A549 (cell line): ENCODE results near the gene ATF7IP2. TPM values are rescaled to one million over a fixed set of nuclear protein-coding genes. Genes with fewer than 3 reads are reported as not detected.

Experiments
- ATAC-seq, 2 experiments: fragments of 200-7000 bp in 1 of 2; fragments of >200 bp in 1 of 2; cut with Nextera tagmentation in 1 of 2; cut with Tn5 transposase in 1 of 2; 3 replicates each; pipeline versions ENCODE4 v1.8.0 to v1.9.1; 2018 to 2020; ENCODE audit warnings: mild to moderate bottlenecking in 1 of 2, moderate library complexity in 1 of 2
- CTCF ChIA-PET: fragments of 300-600 bp; sonication (Branson Sonifier 250); formaldehyde crosslinking; extraction: SDS; loops from one replicate; lab custom pipeline; 2021; ENCODE audit warnings: antibody characterized with exemption, inconsistent platforms; lab: Yijun Ruan, JAX
- POLR2A ChIA-PET: fragments of 350-600 bp; formaldehyde crosslinking; extraction: SDS; loops from one replicate; lab custom pipeline; 2021; ENCODE audit warnings: antibody characterized with exemption, inconsistent platforms; lab: Yijun Ruan, JAX
- DNase-seq, 2 experiments: peaks; one replicate each; pipeline versions ENCODE4 v3.0.0 to v3.0.0-alpha.2; 2011 to 2016; ENCODE audit warnings: low read depth in 1 of 2, low spot score in 1 of 2
- FAIRE-seq: peaks from 2 replicates; lab custom pipeline; 2011; peaks lifted over from hg19 to GRCh38; lab: Jason Lieb, UNC
- H3K27ac ChIP-seq, 2 experiments: fragments of >200 bp; sonication (Bioruptor Twin); formaldehyde crosslinking; 3 replicates each; pipeline ENCODE4 v1.5.1; 2016 to 2017
- H3K4me1 ChIP-seq: fragments of >200 bp; sonication (Bioruptor Twin); formaldehyde crosslinking; 3 replicates; pipeline ENCODE4 v1.6.1; 2016
- H3K4me2 ChIP-seq: fragments of >200 bp; sonication (Bioruptor Twin); formaldehyde crosslinking; 3 replicates; pipeline ENCODE4 v1.6.1; 2016
- H3K4me3 ChIP-seq: fragments of >200 bp; sonication (Bioruptor Twin); formaldehyde crosslinking; 3 replicates; pipeline ENCODE4 v1.5.1; 2016
- H3K9me3 ChIP-seq: fragments of >200 bp; sonication (Bioruptor Twin); formaldehyde crosslinking; 3 replicates; pipeline ENCODE4 v1.6.1; 2016
- BHLHE40 ChIP-seq: IDR thresholded peaks from 2 replicates; pipeline ENCODE4 v1.6.1; 2012; ENCODE audit warnings: low read depth, low read length, inconsistent platforms
- CBX2 ChIP-seq: fragments of 200-600 bp; sonication (generic); IDR thresholded peaks from 2 replicates; pipeline ENCODE4 v1.6.1; 2016; ENCODE audit warnings: low read depth, mild to moderate bottlenecking, borderline replicate concordance
- CBX8 ChIP-seq: fragments of 200-600 bp; sonication (generic); IDR thresholded peaks from 2 replicates; pipeline ENCODE4 v1.6.1; 2016
- CEBPB ChIP-seq, 2 experiments: fragments of >200 bp in 1 of 2; sonication (Bioruptor Twin) in 1 of 2; formaldehyde crosslinking in 1 of 2; IDR thresholded peaks; 2 replicates each; pipeline ENCODE4 v1.6.1; 2012 to 2016
- E2F6 ChIP-seq: IDR thresholded peaks from 2 replicates; pipeline ENCODE4 v1.6.1; 2012; ENCODE audit warnings: low read depth, borderline replicate concordance
- EHF ChIP-seq: fragments of 250-450 bp; sonication (Bioruptor Pico); IDR thresholded peaks from 2 replicates; pipeline ENCODE4 v1.5.0; 2020; ENCODE audit warnings: mild to moderate bottlenecking
- EHMT2 ChIP-seq: fragments of 200-600 bp; sonication (generic); IDR thresholded peaks from 2 replicates; pipeline ENCODE4 v1.6.1; 2016; ENCODE audit warnings: antibody characterized with exemption, low read depth, mild to moderate bottlenecking, moderate library complexity
- EP300 ChIP-seq, 2 experiments: fragments of >200 bp; sonication (Bioruptor Twin); formaldehyde crosslinking; IDR thresholded peaks; 2 replicates in 1 of 2; 3 replicates in 1 of 2; pipeline ENCODE4 v1.6.1; 2016 to 2017
- FOXS1 ChIP-seq: fragments of 250-450 bp; sonication (Bioruptor Pico); IDR thresholded peaks from 2 replicates; pipeline ENCODE4 v1.5.0; 2020; ENCODE audit warnings: mild to moderate bottlenecking, moderate library complexity
- GATA3 ChIP-seq: IDR thresholded peaks from 2 replicates; pipeline ENCODE4 v1.6.1; 2012; ENCODE audit warnings: borderline replicate concordance
- HEYL ChIP-seq: fragments of 250-450 bp; sonication (Bioruptor Pico); IDR thresholded peaks from 2 replicates; pipeline ENCODE4 v1.8.0; 2021; ENCODE audit warnings: mild to moderate bottlenecking, moderate library complexity
- HOXA7 ChIP-seq: fragments of 250-450 bp; sonication (Bioruptor Pico); IDR thresholded peaks from 2 replicates; pipeline ENCODE4 v1.5.0; 2020; ENCODE audit warnings: mild to moderate bottlenecking, moderate library complexity
- JUN ChIP-seq, 2 experiments: fragments of >200 bp; sonication (Bioruptor Twin); formaldehyde crosslinking; IDR thresholded peaks; 2 replicates in 1 of 2; 3 replicates in 1 of 2; pipeline ENCODE4 v1.6.1; 2016 to 2017
- JUNB ChIP-seq: fragments of >200 bp; sonication (Bioruptor Twin); formaldehyde crosslinking; IDR thresholded peaks from 2 replicates; pipeline ENCODE4 v1.6.1; 2016
- KDM5A ChIP-seq: fragments of 200-600 bp; sonication (generic); IDR thresholded peaks from 2 replicates; pipeline ENCODE4 v1.6.1; 2016; ENCODE audit warnings: antibody characterized with exemption, mild to moderate bottlenecking
- MAFK ChIP-seq: fragments of 450-650 bp; IDR thresholded peaks from 2 replicates; pipeline ENCODE4 v1.6.1; 2014; ENCODE audit not compliant: partially characterized antibody
- MAZ ChIP-seq: fragments of 150-350 bp; IDR thresholded peaks from 2 replicates; pipeline ENCODE4 v1.6.1; 2014; ENCODE audit warnings: antibody characterized with exemption, low read depth, low read length, borderline replicate concordance
- MYC ChIP-seq: IDR thresholded peaks from 2 replicates; pipeline ENCODE4 v1.6.1; 2012; ENCODE audit warnings: mild to moderate bottlenecking, inconsistent platforms, low read length, improper control_type of control experiment, borderline replicate concordance
- NFE2L2 ChIP-seq: fragments of 150-350 bp; conservative IDR thresholded peaks from 2 replicates; pipeline ENCODE4 v1.6.1; 2014; ENCODE audit warnings: low read length
- NPAS2 ChIP-seq: fragments of 250-450 bp; sonication (Bioruptor Pico); IDR thresholded peaks from 2 replicates; pipeline ENCODE4 v1.8.0; 2022; ENCODE audit warnings: mild to moderate bottlenecking, moderate library complexity, borderline replicate concordance
- NR3C1 ChIP-seq: fragments of >200 bp; sonication (Bioruptor Twin); formaldehyde crosslinking; IDR thresholded peaks from 3 replicates; pipeline ENCODE4 v1.6.1; 2017
- PBX3 ChIP-seq: IDR thresholded peaks from 2 replicates; pipeline ENCODE4 v1.6.1; 2012
- PHF8 ChIP-seq: fragments of 200-600 bp; sonication (generic); IDR thresholded peaks from 2 replicates; pipeline ENCODE4 v1.6.1; 2016; ENCODE audit warnings: low read depth, mild to moderate bottlenecking, antibody characterized with exemption, moderate library complexity, borderline replicate concordance
- POLR2A ChIP-seq: IDR thresholded peaks from 2 replicates; pipeline ENCODE4 v1.6.1; 2012; ENCODE audit warnings: mild to moderate bottlenecking, low read length
- POLR2AphosphoS2 ChIP-seq: conservative IDR thresholded peaks from 2 replicates; pipeline ENCODE4 v1.6.1; 2012; ENCODE audit warnings: low read length, improper control_type of control experiment, inconsistent platforms
- RAD21 ChIP-seq, 2 experiments: fragments of >200 bp in 1 of 2; sonication (Bioruptor Twin) in 1 of 2; formaldehyde crosslinking in 1 of 2; IDR thresholded peaks in 1 of 2; conservative IDR thresholded peaks in 1 of 2; 2 replicates in 1 of 2; 3 replicates in 1 of 2; pipeline ENCODE4 v1.6.1; 2012 to 2018; ENCODE audit warnings: inconsistent platforms in 1 of 2
- SMC3 ChIP-seq: fragments of >200 bp; sonication (Bioruptor Twin); formaldehyde crosslinking; IDR thresholded peaks from 3 replicates; pipeline ENCODE4 v1.6.1; 2018; ENCODE audit warnings: inconsistent platforms
- SREBF2 ChIP-seq: fragments of 450-650 bp; IDR thresholded peaks from 2 replicates; pipeline ENCODE4 v1.6.1; 2014; ENCODE audit warnings: mild to moderate bottlenecking, moderate library complexity
- TP53 ChIP-seq: fragments of 250-450 bp; sonication (Bioruptor Pico); IDR thresholded peaks from 2 replicates; pipeline ENCODE4 v1.5.0; 2021; ENCODE audit warnings: mild to moderate bottlenecking, moderate library complexity
- ZC3H11A ChIP-seq: fragments of 450-650 bp; IDR thresholded peaks from 2 replicates; pipeline ENCODE4 v1.6.1; 2014; ENCODE audit warnings: antibody characterized with exemption, mild to moderate bottlenecking
- ZNF302 ChIP-seq: fragments of 250-450 bp; sonication (Bioruptor Pico); IDR thresholded peaks from 2 replicates; pipeline ENCODE4 v1.9.0; 2021; ENCODE audit warnings: inconsistent platforms, mild to moderate bottlenecking, moderate library complexity
- WGBS: methylation state at CpG from one replicate; pipeline ENCODE4 v1.1.6; 2017; ENCODE audit errors: missing lambda C conversion rate; 5-methylcytosine and 5-hydroxymethylcytosine counted together
- polyA plus RNA-seq, 4 experiments: library from polyadenylated mRNA; depleted of rRNA in 3 of 4; stranded (reverse); fragments of >200 nt; fragmentation: RNase III in 1 of 4; extraction: RNeasy Plus Mini Kit Qiagen cat#74134 plus additional on column Dnase treatment in 1 of 4; gene quantifications; 2 replicates in 3 of 4; 3 replicates in 1 of 4; pipeline ENCODE4 v1.2.3, GENCODE V29; 2011 to 2017
- TF ChIP-seq, protein P1 (sequence below): fragments of >200 bp; sonication (Bioruptor Twin); formaldehyde crosslinking; IDR thresholded peaks from 3 replicates; pipeline ENCODE4 v1.5.1; 2016

Gene ATF7IP2
- polyA plus RNA-seq, 2 of the 4 experiments (the other 2 are of a cell fraction), result 12.3 to 23.5 TPM

DNA sequence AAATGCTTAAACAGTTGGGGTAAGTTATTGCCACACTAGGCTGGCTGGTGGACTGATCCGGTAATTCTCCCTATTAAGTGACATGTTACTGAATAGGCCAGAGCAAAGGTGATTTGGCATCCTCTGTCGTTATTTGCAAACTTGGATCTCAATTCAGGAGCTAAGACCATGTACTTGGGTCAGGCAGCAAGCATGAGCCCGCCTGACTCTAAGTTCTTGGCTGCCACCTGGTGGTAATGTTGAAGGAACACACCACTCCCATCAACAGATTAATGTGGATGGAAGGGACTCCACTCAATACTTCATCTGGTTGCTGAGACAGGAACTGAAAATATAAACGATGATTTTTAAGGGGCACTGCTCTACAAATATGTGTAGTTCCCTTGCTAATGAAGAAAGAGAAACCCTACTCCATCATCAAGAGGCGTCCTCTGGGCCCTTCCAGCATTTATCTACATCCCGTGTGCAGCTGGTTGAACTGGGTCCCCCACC lies 123.7 kb downstream of the ATF7IP2 start:
- TF ChIP-seq CEBPB (IDR thresholded peaks at IDR 0.05) (no peak), NPAS2 (CRISPR knock-in tag) (no peak), RAD21 (conservative IDR thresholded peaks at IDR 0.05 in 1 of 2, IDR thresholded peaks at IDR 0.05 in 1 of 2) (peak; percentile 89 to 93), PHF8 (no peak), SMC3 (peak; percentile 91), HOXA7 (CRISPR knock-in tag) (no peak), KDM5A (no peak)
- TF ChIP-seq, protein P1, sequence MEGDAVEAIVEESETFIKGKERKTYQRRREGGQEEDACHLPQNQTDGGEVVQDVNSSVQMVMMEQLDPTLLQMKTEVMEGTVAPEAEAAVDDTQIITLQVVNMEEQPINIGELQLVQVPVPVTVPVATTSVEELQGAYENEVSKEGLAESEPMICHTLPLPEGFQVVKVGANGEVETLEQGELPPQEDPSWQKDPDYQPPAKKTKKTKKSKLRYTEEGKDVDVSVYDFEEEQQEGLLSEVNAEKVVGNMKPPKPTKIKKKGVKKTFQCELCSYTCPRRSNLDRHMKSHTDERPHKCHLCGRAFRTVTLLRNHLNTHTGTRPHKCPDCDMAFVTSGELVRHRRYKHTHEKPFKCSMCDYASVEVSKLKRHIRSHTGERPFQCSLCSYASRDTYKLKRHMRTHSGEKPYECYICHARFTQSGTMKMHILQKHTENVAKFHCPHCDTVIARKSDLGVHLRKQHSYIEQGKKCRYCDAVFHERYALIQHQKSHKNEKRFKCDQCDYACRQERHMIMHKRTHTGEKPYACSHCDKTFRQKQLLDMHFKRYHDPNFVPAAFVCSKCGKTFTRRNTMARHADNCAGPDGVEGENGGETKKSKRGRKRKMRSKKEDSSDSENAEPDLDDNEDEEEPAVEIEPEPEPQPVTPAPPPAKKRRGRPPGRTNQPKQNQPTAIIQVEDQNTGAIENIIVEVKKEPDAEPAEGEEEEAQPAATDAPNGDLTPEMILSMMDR, result peak; percentile 86
- peak; percentile 82 to 84 for DNase-seq
- Histone ChIP-seq H3K4me2 (no peak overlapping the region), H3K4me3 (no peak overlapping the region), H3K4me1 (no peaks in the 10 kb centered on the region), H3K27ac (no peak overlapping the region), H3K9me3 (no peaks in the 10 kb centered on the region)
- ChIA-PET POLR2A (interaction anchor here (0.6 to 1.0 kb wide), 2 partner anchors 229 to 235 kb away, joined by 3 to 4 read pairs; no protein-coding TSS in a partner anchor), CTCF (interaction anchor here (0.6 to 10.3 kb wide), 31 partner anchors 9 to 1879 kb away, joined by 3 to 198 read pairs (median 4); partner anchors contain the start of gene TEKT5)
- ATAC-seq, result peak; percentile 99
- 19% methylated on average over 6 of the region's 6 CpGs for WGBS
- FAIRE-seq, result peak; percentile 91

DNA sequence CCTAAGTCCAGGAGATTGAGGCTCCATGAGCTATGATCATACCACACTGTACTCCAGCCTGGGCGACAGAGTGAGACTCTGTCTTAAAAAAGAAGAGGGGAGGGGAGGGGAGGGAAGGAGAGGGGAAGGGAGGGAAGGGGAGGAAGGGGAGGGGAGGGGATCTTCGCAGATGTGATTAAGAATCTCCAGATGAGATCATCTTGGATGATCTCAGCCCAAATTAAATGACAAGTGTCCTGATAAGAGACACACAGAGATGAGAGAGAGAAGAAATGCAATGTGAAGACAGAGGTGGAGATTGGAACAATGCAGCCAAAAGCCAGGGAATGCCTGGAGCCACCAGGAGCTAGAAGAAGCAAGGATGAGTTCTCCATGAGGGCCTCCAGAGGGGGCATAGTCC lies 124.4 kb downstream of the ATF7IP2 start:
- no peak for TF ChIP-seq EHMT2
- no peak for TF ChIP-seq MYC
- no peak for TF ChIP-seq MAZ
- no peak for TF ChIP-seq TP53
- no peak for TF ChIP-seq JUNB
- TF ChIP-seq FOXS1 (CRISPR knock-in tag), result no peak
- no peak for TF ChIP-seq POLR2AphosphoS2
- no peak for TF ChIP-seq EHF (CRISPR knock-in tag)
- no peak for TF ChIP-seq CBX2
- no peak for TF ChIP-seq SMC3
- TF ChIP-seq NPAS2 (CRISPR knock-in tag), result no peak
- TF ChIP-seq RAD21 (conservative IDR thresholded peaks at IDR 0.05 in 1 of 2, IDR thresholded peaks at IDR 0.05 in 1 of 2), result no peak
- no peak for TF ChIP-seq E2F6
- TF ChIP-seq SREBF2, result no peak
- TF ChIP-seq NFE2L2, result no peak
- no peak for TF ChIP-seq PHF8
- TF ChIP-seq, all 56 proteins: peak for 0
- ChIA-PET CTCF (interaction anchor here (0.6 to 10.3 kb wide), 23 partner anchors 8 to 1371 kb away, joined by 3 to 198 read pairs (median 5); partner anchors contain the start of gene TEKT5), POLR2A (no interaction called here)
- ATAC-seq (no peak), DNase-seq (no peak), FAIRE-seq (no peak)
- Histone ChIP-seq H3K27ac (no peak overlapping the region), H3K4me2 (no peak overlapping the region), H3K4me3 (no peak overlapping the region), H3K4me1 (no peaks in the 10 kb centered on the region), H3K9me3 (no peaks in the 10 kb centered on the region)
- 34% methylated on average over 2 of the region's 2 CpGs for WGBS

DNA sequence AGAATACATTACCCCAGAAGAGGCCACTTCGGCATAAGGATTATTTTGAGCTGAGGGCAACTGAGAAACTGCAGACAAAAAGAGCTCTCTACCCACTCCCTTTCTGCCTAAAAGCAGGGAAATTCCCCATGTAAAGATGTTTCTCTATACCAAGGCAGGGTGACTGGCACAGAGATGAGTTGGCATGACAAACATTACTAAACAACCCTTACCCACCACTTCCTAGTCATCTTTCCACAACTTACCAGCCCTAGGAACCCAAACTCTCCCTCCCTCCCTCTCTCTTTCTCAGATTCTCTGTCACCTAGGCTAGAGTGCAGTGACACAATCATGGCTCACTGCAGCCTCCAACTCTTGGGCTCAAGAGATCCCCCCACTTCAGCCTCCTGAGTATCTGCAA lies 126.0 kb downstream of the ATF7IP2 start:
- FAIRE-seq (no peak), DNase-seq (no peak), ATAC-seq (no peak)
- no peak for TF ChIP-seq JUN (IDR thresholded peaks at IDR 0.05)
- TF ChIP-seq GATA3, result no peak
- TF ChIP-seq MAFK, result no peak
- no peak for TF ChIP-seq ZNF302 (CRISPR knock-in tag)
- no peak for TF ChIP-seq CBX8
- no peak for TF ChIP-seq NR3C1
- no peak for TF ChIP-seq HEYL (CRISPR knock-in tag)
- no peak for TF ChIP-seq PBX3
- no peak for TF ChIP-seq BHLHE40
- no peak for TF ChIP-seq ZC3H11A
- no peak for TF ChIP-seq HOXA7 (CRISPR knock-in tag)
- TF ChIP-seq EP300 (IDR thresholded peaks at IDR 0.05), result no peak
- no peak for TF ChIP-seq NPAS2 (CRISPR knock-in tag)
- no peak for TF ChIP-seq POLR2A
- no peak for TF ChIP-seq SREBF2
- POLR2A ChIA-PET, result no interaction called here
- CTCF ChIA-PET, result interaction anchor here (0.6 to 10.3 kb wide), 7 partner anchors 11 to 255 kb away, joined by 3 to 198 read pairs (median 5); no protein-coding TSS in a partner anchor
- Histone ChIP-seq H3K4me3 (no peak overlapping the region), H3K4me2 (no peak overlapping the region), H3K9me3 (no peaks in the 10 kb centered on the region), H3K27ac (no peak overlapping the region), H3K4me1 (no peaks in the 10 kb centered on the region)
- 62% methylated on average over 1 of the region's 1 CpG for WGBS
